Right ventricle myocardium superior (tissue), 1 donor: ENCODE results near the gene SMIM45. TPM values are rescaled to one million over a fixed set of nuclear protein-coding genes. Genes with fewer than 3 reads are reported as not detected.

Experiments used
- ATAC-seq: fragments of 200-7000 bp; cut with Tn5 transposase; one replicate; pipeline ENCODE4 v1.9.1; 2020; ENCODE audit warnings: mild to moderate bottlenecking; ENCODE audit not compliant: poor library complexity
- DNase-seq: peaks from one replicate; pipeline ENCODE4 v3.0.0-alpha.2; 2020
- intact Hi-C: fragments of 100-400 bp; cut with DNase I; formaldehyde crosslinking; loops from one replicate; pipeline ENCODE4 v1.11.2; 2022
- total RNA-seq: library from RNA; stranded (reverse); fragmentation: NEBNext Ultra II Directional; extraction: Animal tissue kit (Norgen Biotek cat#: 25700); gene quantifications from one replicate; pipeline ENCODE4 v1.2.1, GENCODE V29; 2021
- donor health status: DM: no; HTN: yes; CAD: no; lungs with severe emphysema.

Gene SMIM45

DNA sequence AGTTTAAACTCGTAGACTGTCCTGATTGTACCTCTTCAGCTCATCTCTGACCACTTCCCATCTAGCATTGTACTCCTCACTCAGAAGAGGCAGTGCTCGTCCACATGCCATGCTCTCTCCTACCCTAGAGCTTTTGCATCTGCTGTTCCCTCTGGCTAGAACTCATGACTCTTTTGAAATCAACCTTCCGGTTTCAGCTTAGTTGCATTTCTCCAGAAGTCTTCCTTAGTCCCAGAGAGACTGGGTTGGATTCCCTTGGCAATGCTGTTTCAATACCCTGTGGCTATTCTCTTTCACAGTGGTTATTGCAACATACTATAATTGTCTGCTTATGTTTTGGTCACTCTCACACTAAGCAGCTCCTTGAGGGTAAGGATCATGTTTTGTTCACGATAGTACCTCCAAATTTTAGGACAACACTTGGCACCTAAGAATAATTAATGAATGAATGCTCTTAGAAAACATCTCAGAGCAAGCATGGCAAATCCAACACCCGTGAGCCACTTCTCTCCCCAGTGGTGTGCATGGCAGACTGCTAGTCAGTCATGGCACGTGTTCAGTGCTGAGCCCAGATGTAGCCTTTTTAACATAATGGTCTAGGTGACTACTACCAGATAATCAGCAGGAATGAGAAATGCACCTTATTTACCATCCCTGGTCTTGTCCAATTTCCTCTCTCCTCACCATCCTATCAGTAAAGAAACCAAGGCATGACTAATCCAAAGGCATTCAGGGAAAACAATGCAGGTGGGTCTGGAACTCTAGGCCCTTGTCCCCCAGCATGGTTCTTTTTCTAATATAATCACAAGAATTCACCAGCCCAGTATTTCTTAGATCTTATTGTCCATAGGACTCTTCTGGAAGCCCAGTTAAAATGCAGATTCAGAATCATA, 31.8 kb downstream of the SMIM45 start:
- ATAC-seq: no peak
- intact Hi-C loops: no loop called here

GRCh38 chr22:41987276-41987675, 35.3 kb downstream of the SMIM45 start:
- DNase-seq: no peak
- intact Hi-C loops: no loop called here
- ATAC-seq: no peak

More for the DNA sequence above, 31.8 kb downstream of the SMIM45 start:
- no peak for DNase-seq

- intact Hi-C loops: no loop called here
- DNase-seq (no peak), ATAC-seq (no peak)
These were observed 37.3 kb downstream of the SMIM45 start for GRCh38 chr22:41989246-41989645.

GRCh38 chr22:41991111-41991510, 39.2 kb downstream of the SMIM45 start:
- DNase-seq (no peak), ATAC-seq (no peak)
- intact Hi-C loops: no loop called here

DNA sequence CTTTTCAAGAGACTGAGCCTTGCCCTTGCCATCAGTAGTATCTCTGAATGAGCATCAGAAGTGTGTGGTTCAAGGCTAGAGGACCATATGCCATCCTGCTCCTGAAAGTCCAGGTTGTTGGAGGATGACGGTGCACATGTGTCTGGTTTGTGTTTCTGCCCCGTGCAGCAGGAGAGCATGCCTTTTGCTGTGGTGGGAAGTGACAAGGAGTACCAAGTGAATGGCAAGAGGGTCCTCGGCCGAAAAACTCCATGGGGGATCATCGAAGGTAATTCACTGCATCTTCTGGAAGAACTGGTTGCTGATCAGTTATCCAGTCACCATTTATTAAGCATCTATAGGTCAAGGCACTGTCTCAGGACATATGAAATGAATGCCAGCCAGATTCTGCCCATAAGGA, 40.5 kb downstream of the SMIM45 start:
- intact Hi-C loops: no loop called here
- ATAC-seq (no peak), DNase-seq (no peak)

DNA sequence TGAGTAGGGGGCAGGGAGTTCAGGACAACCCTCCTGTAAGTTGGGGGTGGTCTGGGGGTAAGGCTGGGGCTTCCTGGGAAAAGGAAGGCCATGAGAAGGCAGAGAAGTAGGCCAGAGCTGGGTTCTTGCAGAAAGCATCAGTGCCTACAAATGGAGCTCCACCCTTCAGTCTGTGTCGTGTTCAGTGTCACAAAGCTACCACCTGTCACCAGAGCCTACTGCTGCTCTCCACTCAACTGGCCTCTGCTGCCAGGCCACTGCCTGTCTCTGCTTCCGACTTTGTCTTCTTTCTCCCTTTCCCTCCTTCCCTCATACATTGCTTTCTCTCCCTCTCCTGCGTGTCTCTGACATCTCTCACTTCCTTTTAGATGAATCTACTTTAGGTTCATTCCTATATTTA, 43.3 kb downstream of the SMIM45 start:
- DNase-seq (no peak), ATAC-seq (no peak)
- intact Hi-C loops: no loop called here

DNA sequence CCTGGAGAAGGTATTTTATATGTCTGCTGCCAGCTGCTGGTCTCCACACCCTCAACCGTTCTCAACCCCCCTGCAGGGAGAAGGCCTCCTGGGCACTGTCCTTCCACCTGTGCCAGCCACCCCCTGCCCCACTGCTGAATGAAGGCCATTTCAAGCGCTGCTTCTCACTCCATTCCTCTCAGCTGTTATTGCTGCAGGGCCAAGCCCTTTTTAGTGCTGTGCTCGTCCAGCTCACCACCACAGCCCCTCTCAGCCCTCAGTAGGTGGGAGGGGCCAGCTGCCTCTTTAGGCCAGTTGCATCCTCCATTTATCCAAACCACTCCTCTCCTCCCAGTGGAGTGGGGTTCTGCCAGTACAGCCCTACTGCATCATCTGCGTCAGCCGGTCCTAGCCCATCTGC, 44.9 kb downstream of the SMIM45 start:
- DNase-seq: no peak
- intact Hi-C loops: no loop called here
- ATAC-seq: no peak

DNA sequence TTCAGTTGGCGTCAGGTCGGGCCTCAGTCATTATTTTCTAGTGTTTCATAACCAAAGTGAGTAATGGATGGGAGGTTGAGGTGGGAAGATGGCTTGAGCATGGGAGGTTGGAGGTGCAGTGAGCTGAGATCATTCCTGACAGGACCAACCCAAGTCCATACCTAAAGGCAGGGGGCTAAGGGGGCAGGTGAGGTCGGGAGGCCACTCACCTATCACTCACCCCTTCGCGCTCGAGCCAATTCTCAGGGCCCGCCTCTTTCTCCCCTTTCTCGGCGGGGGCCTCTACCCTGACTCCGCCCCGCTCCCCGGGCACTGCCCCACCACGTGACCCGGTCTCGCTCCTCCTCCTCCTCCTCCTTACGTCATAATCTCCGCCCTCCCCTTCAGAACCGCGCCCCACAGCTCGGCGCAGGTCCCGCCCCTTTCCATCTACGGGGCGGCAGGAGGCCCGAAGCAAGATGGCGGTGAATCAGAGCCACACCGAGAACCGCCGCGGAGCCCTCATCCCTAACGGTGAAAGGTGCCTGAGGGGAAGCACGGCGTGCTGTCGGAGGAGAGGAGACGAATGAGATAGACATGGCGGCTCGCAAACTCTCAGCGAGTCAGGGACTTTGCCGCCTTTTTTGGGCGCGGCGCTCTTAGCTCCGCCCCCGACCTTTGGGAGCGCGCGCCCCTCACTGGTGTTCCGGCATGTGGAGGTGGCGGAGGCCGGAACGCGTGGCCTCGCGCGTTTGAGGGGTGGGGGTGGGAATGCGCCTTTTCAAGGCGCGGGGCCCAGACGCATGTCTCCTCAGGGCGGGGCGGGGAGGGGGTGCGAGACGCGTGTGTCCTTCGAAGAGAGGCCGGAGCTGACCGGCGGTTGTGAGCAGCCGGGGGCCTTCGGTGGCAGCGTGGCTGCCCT, 46.7 kb downstream of the SMIM45 start, which contains the start of gene WBP2NL:
Gene WBP2NL, plus strand, starts transcription at position 428 of the 901 bp plus-strand sequence. Its CDS starts 31 bp downstream, at position 459.
- peak; percentile 96 for ATAC-seq
- peak; percentile 82 for DNase-seq
- intact Hi-C loops: no loop called here

- no peak for DNase-seq
- ATAC-seq: no peak
- intact Hi-C loops: no loop called here
These were observed 48.5 kb downstream of the SMIM45 start for GRCh38 chr22:42000466-42000865.

DNA sequence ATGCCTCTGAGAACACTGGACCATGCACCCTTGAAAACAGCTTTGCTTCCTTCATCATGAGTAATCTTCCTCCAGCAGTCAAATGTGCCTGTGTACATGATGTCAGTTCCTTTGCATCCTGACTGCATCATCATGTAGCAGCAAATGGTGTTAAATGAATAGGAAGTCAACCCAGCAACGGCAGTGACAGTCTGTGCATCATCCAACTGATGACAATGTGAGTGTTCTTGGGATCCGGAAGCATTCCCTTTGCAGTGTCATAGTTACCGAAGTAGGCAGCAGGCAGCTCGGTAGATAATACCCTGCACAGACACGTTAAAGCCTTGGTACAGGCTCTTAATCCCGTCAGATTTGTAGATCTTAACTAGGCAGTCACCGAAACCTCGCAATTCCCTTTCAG, 49.2 kb downstream of the SMIM45 start:
- intact Hi-C loops: no loop called here
- ATAC-seq (no peak), DNase-seq (no peak)

DNA sequence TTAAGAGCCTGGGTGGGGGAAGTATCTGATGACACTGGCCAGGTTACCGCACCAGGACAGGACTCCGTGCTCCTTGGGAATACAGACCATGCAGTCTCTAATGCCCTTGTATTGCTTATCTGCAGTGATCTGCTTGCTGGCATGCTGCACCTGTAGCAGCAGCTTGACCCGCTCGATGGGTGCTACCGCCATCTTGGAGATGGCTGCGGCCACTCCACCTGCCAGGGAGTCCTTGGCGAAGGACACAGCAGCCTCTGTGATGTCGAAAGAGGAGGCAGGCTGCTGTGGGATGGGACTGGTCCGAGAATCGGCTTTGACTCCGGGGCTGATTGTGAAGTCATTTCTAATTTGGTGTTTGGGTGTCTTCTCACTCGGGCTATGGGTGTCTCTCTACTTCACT, 49.8 kb downstream of the SMIM45 start:
- ATAC-seq (no peak), DNase-seq (no peak)
- intact Hi-C loops: no loop called here

GRCh38 chr22:42007922-42008321, 56.0 kb downstream of the SMIM45 start:
- ATAC-seq (no peak), DNase-seq (no peak)
- intact Hi-C loops: no loop called here

Other genes starting within 250 kb of the SMIM45 start
- gene CCDC134, start 151.5 kb upstream of the SMIM45 start, total RNA-seq: 4.0 TPM
- gene SREBF2, start 119.0 kb upstream of the SMIM45 start, total RNA-seq: 75.2 TPM
- gene SHISA8, start 37.1 kb upstream of the SMIM45 start, total RNA-seq: 6.4 TPM
- 1.2 TPM for gene TNFRSF13C, start 25.3 kb upstream of the SMIM45 start, total RNA-seq
- gene CENPM, start 5.0 kb upstream of the SMIM45 start, total RNA-seq: 0.59 TPM
- gene SEPTIN3, start 17.3 kb downstream of the SMIM45 start, total RNA-seq: 0.08 TPM
- gene WBP2NL, start 46.6 kb downstream of the SMIM45 start, total RNA-seq: 0.16 TPM
- 11.8 TPM for gene NAGA, start 118.7 kb downstream of the SMIM45 start, total RNA-seq
- 4.2 TPM for gene PHETA2, start 122.1 kb downstream of the SMIM45 start, total RNA-seq
- 179 TPM for gene SMDT1, start 127.5 kb downstream of the SMIM45 start, total RNA-seq
- gene NDUFA6, start 138.6 kb downstream of the SMIM45 start, total RNA-seq: 298 TPM
- gene CYP2D6, start 178.7 kb downstream of the SMIM45 start, total RNA-seq: not detected